Activated naive CD8-positive, alpha-beta T cell treated with anti-CD3 and anti-CD28 coated beads, Interleukin-2, amount 50 U/mL, for 24 hours (primary cell): ENCODE measurements around the gene DAGLB.

Source experiments
- ATAC-seq: fragments of 150-1000 bp; cut with Tn5 transposase; one replicate; pipeline ENCODE4 v1.10.0; 2021
- DNase-seq: peaks from one replicate; pipeline ENCODE4 v3.0.0; 2021
- H3K27ac Mint-ChIP-seq: one replicate; pipeline ENCODE4 v1.8.0; 2021; ENCODE audit warnings: mild to moderate bottlenecking, mixed read lengths
- H3K27me3 Mint-ChIP-seq: one replicate; pipeline ENCODE4 v1.8.0; 2021; ENCODE audit warnings: mixed read lengths
- H3K36me3 Mint-ChIP-seq: one replicate; pipeline ENCODE4 v1.8.0; 2021; ENCODE audit warnings: low read depth, mixed read lengths
- H3K4me1 Mint-ChIP-seq: one replicate; pipeline ENCODE4 v1.8.0; 2021; ENCODE audit warnings: mixed read lengths
- H3K4me3 Mint-ChIP-seq: one replicate; pipeline ENCODE4 v1.8.0; 2021; ENCODE audit warnings: mild to moderate bottlenecking, moderate library complexity, mixed read lengths
- H3K9me3 Mint-ChIP-seq: one replicate; pipeline ENCODE4 v1.8.0; 2021; ENCODE audit warnings: mixed read lengths

DAGLB gene

GRCh38 chr7:6447581-6448199 lies at the start of gene DAGLB:
Gene DAGLB (minus strand): TSS chr7:6447954. CDS start chr7:6447842, 112 bp downstream.
- Mint-ChIP-seq H3K36me3 (peaks cover 31% of the 10 kb centered on the region), H3K4me1 (peaks cover 43% of the 10 kb centered on the region), H3K9me3 (no peaks in the 10 kb centered on the region), H3K4me3 (peak within 1 kb of the TSS; percentile 94), H3K27me3 (no peaks in the 10 kb centered on the region), H3K27ac (peak within 1 kb of the TSS; percentile 95)
- ATAC-seq = peak; percentile 89
- DNase-seq = peak; percentile 98

- DNase-seq (no peak), ATAC-seq (peak; percentile 15)
- H3K9me3 Mint-ChIP-seq = no peaks in the 10 kb centered on the region
- H3K27me3 Mint-ChIP-seq = peaks cover 2% of the 10 kb centered on the region
- no peaks in the 10 kb centered on the region for H3K36me3 Mint-ChIP-seq
- no peaks in the 10 kb centered on the region for H3K4me1 Mint-ChIP-seq
- H3K4me3 Mint-ChIP-seq = no peak overlapping the region
- H3K27ac Mint-ChIP-seq = no peak overlapping the region
Measured at GRCh38 chr7:6497637-6497905, 49.8 kb upstream of the DAGLB start.

GRCh38 chr7:6496842-6497636 lies 49.3 kb upstream of the DAGLB start:
- Mint-ChIP-seq H3K27ac (no peak overlapping the region), H3K27me3 (peaks cover 2% of the 10 kb centered on the region), H3K4me1 (no peaks in the 10 kb centered on the region), H3K4me3 (no peak overlapping the region), H3K36me3 (no peaks in the 10 kb centered on the region), H3K9me3 (no peaks in the 10 kb centered on the region)
- ATAC-seq (no peak), DNase-seq (no peak)

- no peak overlapping the region for H3K4me3 Mint-ChIP-seq
- no peak for ATAC-seq
- no peaks in the 10 kb centered on the region for H3K9me3 Mint-ChIP-seq
Measured at GRCh38 chr7:6495597-6496262, 48.0 kb upstream of the DAGLB start.

GRCh38 chr7:6494365-6494764 lies 46.6 kb upstream of the DAGLB start:
- ATAC-seq (no peak), DNase-seq (no peak)
- Mint-ChIP-seq H3K27ac (no peak overlapping the region), H3K27me3 (peaks cover 2% of the 10 kb centered on the region), H3K36me3 (no peaks in the 10 kb centered on the region), H3K9me3 (no peaks in the 10 kb centered on the region), H3K4me1 (no peaks in the 10 kb centered on the region), H3K4me3 (no peak overlapping the region)

More at GRCh38 chr7:6495597-6496262, 48.0 kb upstream of the DAGLB start:
- Mint-ChIP-seq H3K4me1 (no peaks in the 10 kb centered on the region), H3K36me3 (no peaks in the 10 kb centered on the region), H3K27ac (no peak overlapping the region), H3K27me3 (peaks cover 2% of the 10 kb centered on the region)
- DNase-seq = no peak

GRCh38 chr7:6491194-6491593 lies 43.4 kb upstream of the DAGLB start:
- H3K27ac Mint-ChIP-seq = no peak overlapping the region
- no peak for ATAC-seq
- no peaks in the 10 kb centered on the region for H3K36me3 Mint-ChIP-seq
- no peaks in the 10 kb centered on the region for H3K9me3 Mint-ChIP-seq
- H3K27me3 Mint-ChIP-seq = peaks cover 2% of the 10 kb centered on the region
- no peaks in the 10 kb centered on the region for H3K4me1 Mint-ChIP-seq
- DNase-seq = no peak
- no peak overlapping the region for H3K4me3 Mint-ChIP-seq

- Mint-ChIP-seq H3K4me1 (peaks cover under 1% of the 10 kb centered on the region), H3K27ac (no peak overlapping the region)
- ATAC-seq = no peak
Measured at GRCh38 chr7:6489612-6490011, 41.9 kb upstream of the DAGLB start.

GRCh38 chr7:6487184-6487545 lies 39.4 kb upstream of the DAGLB start:
- no peak for ATAC-seq
- no peak for DNase-seq
- no peaks in the 10 kb centered on the region for H3K27me3 Mint-ChIP-seq
- H3K4me1 Mint-ChIP-seq = peaks cover 13% of the 10 kb centered on the region
- no peaks in the 10 kb centered on the region for H3K9me3 Mint-ChIP-seq
- no peak overlapping the region for H3K27ac Mint-ChIP-seq
- no peak overlapping the region for H3K4me3 Mint-ChIP-seq
- peaks cover 9% of the 10 kb centered on the region for H3K36me3 Mint-ChIP-seq

More at GRCh38 chr7:6489612-6490011, 41.9 kb upstream of the DAGLB start:
- no peak overlapping the region for H3K4me3 Mint-ChIP-seq
- H3K27me3 Mint-ChIP-seq = peaks cover 2% of the 10 kb centered on the region
- no peak for DNase-seq
- no peaks in the 10 kb centered on the region for H3K36me3 Mint-ChIP-seq
- H3K9me3 Mint-ChIP-seq = no peaks in the 10 kb centered on the region

GRCh38 chr7:6486438-6487183 lies 38.9 kb upstream of the DAGLB start:
- no peak overlapping the region for H3K27ac Mint-ChIP-seq
- no peaks in the 10 kb centered on the region for H3K27me3 Mint-ChIP-seq
- ATAC-seq (no peak), DNase-seq (no peak)
- H3K9me3 Mint-ChIP-seq = no peaks in the 10 kb centered on the region
- H3K36me3 Mint-ChIP-seq = peaks cover 11% of the 10 kb centered on the region
- no peak overlapping the region for H3K4me3 Mint-ChIP-seq
- H3K4me1 Mint-ChIP-seq = peaks cover 16% of the 10 kb centered on the region

GRCh38 chr7:6482743-6483119 lies 35.0 kb upstream of the DAGLB start:
- peak; percentile 3 for ATAC-seq
- peaks cover 51% of the 10 kb centered on the region for H3K4me1 Mint-ChIP-seq
- H3K4me3 Mint-ChIP-seq = peak overlapping the region; percentile 93
- no peaks in the 10 kb centered on the region for H3K9me3 Mint-ChIP-seq
- H3K27me3 Mint-ChIP-seq = no peaks in the 10 kb centered on the region
- peaks cover 30% of the 10 kb centered on the region for H3K36me3 Mint-ChIP-seq
- peak overlapping the region; percentile 93 for H3K27ac Mint-ChIP-seq
- no peak for DNase-seq

- peaks cover 55% of the 10 kb centered on the region for H3K4me1 Mint-ChIP-seq
- H3K27ac Mint-ChIP-seq = peak overlapping the region; percentile 93
- peaks cover 31% of the 10 kb centered on the region for H3K36me3 Mint-ChIP-seq
- DNase-seq = no peak
- H3K4me3 Mint-ChIP-seq = peak overlapping the region; percentile 93
- H3K27me3 Mint-ChIP-seq = no peaks in the 10 kb centered on the region
- no peaks in the 10 kb centered on the region for H3K9me3 Mint-ChIP-seq
- no peak for ATAC-seq
Measured at GRCh38 chr7:6482307-6482706, 34.6 kb upstream of the DAGLB start.

- H3K4me1 Mint-ChIP-seq = peaks cover 63% of the 10 kb centered on the region
- H3K4me3 Mint-ChIP-seq = peak overlapping the region; percentile 42
- DNase-seq (no peak), ATAC-seq (no peak)
- no peaks in the 10 kb centered on the region for H3K9me3 Mint-ChIP-seq
- peaks cover 34% of the 10 kb centered on the region for H3K36me3 Mint-ChIP-seq
- H3K27ac Mint-ChIP-seq = no peak overlapping the region
- H3K27me3 Mint-ChIP-seq = no peaks in the 10 kb centered on the region
Measured at GRCh38 chr7:6481445-6481844, 33.7 kb upstream of the DAGLB start.

GRCh38 chr7:6480323-6480660 lies 32.5 kb upstream of the DAGLB start:
- Mint-ChIP-seq H3K27ac (no peak overlapping the region), H3K9me3 (no peaks in the 10 kb centered on the region), H3K27me3 (no peaks in the 10 kb centered on the region), H3K36me3 (peaks cover 34% of the 10 kb centered on the region), H3K4me3 (no peak overlapping the region), H3K4me1 (peaks cover 72% of the 10 kb centered on the region)
- no peak for ATAC-seq
- no peak for DNase-seq

- peaks cover 34% of the 10 kb centered on the region for H3K36me3 Mint-ChIP-seq
- H3K27ac Mint-ChIP-seq = peak overlapping the region; percentile 26
- DNase-seq (no peak), ATAC-seq (no peak)
- H3K4me3 Mint-ChIP-seq = no peak overlapping the region
- no peaks in the 10 kb centered on the region for H3K9me3 Mint-ChIP-seq
- peaks cover 66% of the 10 kb centered on the region for H3K4me1 Mint-ChIP-seq
- no peaks in the 10 kb centered on the region for H3K27me3 Mint-ChIP-seq
Measured at GRCh38 chr7:6479067-6479466, 31.3 kb upstream of the DAGLB start.

GRCh38 chr7:6478186-6478585 lies 30.4 kb upstream of the DAGLB start:
- Mint-ChIP-seq H3K27ac (no peak overlapping the region), H3K4me1 (peaks cover 66% of the 10 kb centered on the region), H3K36me3 (peaks cover 33% of the 10 kb centered on the region), H3K27me3 (no peaks in the 10 kb centered on the region), H3K9me3 (no peaks in the 10 kb centered on the region), H3K4me3 (no peak overlapping the region)
- ATAC-seq (no peak), DNase-seq (no peak)
